ENCODE data around the gene SNAPC2. TPM values are rescaled to one million over a fixed set of nuclear protein-coding genes. Genes with fewer than 3 reads are reported as not detected.

Gene SNAPC2
- total and polyA plus RNA-seq, 2 of the 13 experiments (the other 11 are each of a cell fraction or from before 2014, with no cell fraction given), result 10.2 to 12.7 TPM

DNA sequence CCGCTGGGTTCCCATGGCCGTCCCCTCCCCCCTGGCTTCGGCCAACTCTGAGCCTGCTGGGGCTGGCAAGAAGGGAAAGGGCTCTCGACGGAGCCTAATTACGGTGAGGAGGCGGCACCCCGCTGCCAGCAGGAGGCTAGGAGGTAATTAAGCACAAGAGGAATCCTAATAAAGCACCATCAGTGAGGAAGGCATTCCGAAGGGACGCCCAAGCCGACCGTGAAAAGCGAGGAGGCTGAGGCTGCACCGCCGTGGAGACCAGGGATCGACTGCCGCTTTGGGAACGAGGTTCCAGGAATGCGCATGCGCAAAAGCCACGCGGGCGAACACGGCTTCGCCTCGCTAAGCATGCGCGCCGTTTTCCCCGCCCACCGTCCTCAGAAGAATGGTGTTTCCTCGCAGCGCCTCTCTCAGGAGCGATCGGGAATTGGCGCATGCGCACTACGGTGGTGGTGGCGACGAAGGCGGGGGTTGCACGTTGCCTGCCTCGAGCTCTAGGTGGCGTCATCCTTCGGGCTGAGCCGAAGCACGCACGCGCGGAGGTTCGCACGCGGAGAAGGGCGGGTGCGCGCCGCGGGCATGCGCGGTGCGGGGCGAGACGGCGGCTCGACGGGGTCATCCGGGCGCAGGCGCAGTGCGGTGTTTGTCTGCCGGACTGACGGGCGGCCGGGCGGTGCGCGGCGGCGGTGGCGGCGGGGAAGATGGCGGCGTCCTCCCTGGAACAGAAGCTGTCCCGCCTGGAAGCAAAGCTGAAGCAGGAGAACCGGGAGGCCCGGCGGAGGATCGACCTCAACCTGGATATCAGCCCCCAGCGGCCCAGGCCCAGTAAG, 16.7 kb upstream of the SNAPC2 start, which contains the start of gene MAP2K7 (continued):
- TF ChIP-seq ZNF318 (CRISPR knock-in tag; IDR thresholded peaks at IDR 0.05), result peak; percentile 41
- TF ChIP-seq, protein P1, sequence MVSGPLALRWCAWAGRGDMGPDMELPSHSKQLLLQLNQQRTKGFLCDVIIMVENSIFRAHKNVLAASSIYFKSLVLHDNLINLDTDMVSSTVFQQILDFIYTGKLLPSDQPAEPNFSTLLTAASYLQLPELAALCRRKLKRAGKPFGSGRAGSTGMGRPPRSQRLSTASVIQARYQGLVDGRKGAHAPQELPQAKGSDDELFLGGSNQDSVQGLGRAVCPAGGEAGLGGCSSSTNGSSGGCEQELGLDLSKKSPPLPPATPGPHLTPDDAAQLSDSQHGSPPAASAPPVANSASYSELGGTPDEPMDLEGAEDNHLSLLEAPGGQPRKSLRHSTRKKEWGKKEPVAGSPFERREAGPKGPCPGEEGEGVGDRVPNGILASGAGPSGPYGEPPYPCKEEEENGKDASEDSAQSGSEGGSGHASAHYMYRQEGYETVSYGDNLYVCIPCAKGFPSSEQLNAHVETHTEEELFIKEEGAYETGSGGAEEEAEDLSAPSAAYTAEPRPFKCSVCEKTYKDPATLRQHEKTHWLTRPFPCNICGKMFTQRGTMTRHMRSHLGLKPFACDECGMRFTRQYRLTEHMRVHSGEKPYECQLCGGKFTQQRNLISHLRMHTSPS (CRISPR knock-in tag; IDR thresholded peaks at IDR 0.05; ENCODE audit: low read depth), result no peak
- peak; percentile 72 for TF ChIP-seq KMT2B (CRISPR knock-in tag; IDR thresholded peaks at IDR 0.05)
- TF ChIP-seq SPEN (CRISPR knock-in tag; IDR thresholded peaks at IDR 0.05; ENCODE audit: low read depth), result peak; percentile 91
- no peak for TF ChIP-seq ZNF629 (CRISPR knock-in tag; conservative IDR thresholded peaks at IDR 0.05)
- TF ChIP-seq KAT8 (CRISPR knock-in tag; IDR thresholded peaks at IDR 0.05), result peak; percentile 79
- TF ChIP-seq NCOA1 (CRISPR knock-in tag; IDR thresholded peaks at IDR 0.05), result no peak
- peak; percentile 71; the same call in 1 of the 2 replicates for TF ChIP-seq CEBPB (IDR thresholded peaks at IDR 0.05; ENCODE audit: borderline replicate concordance, low read depth, low read length)
- peak; percentile 41; the same call in 1 of the 2 replicates for TF ChIP-seq ZNF761 (CRISPR knock-in tag; conservative IDR thresholded peaks at IDR 0.05)
- peak; percentile 86 for TF ChIP-seq SAFB2 (CRISPR knock-in tag; IDR thresholded peaks at IDR 0.05; ENCODE audit: borderline replicate concordance, low read depth)
- peak; percentile 70; the same call in 1 of the 2 replicates for TF ChIP-seq ATF7 (IDR thresholded peaks at IDR 0.05)
- TF ChIP-seq ATF7 (CRISPR knock-in tag; IDR thresholded peaks at IDR 0.05), result 0 out of 2 replicates have a peak, but pooled peaks have one; percentile 49
- TF ChIP-seq ZNF772 (CRISPR knock-in tag; IDR thresholded peaks at IDR 0.05), result 0 out of 2 replicates have a peak, but pooled peaks have one; percentile 39
- TF ChIP-seq ZNF503 (CRISPR knock-in tag; IDR thresholded peaks at IDR 0.05), result no peak
- TF ChIP-seq ZNF644 (CRISPR knock-in tag; IDR thresholded peaks at IDR 0.05; ENCODE audit: low read depth), result no peak
- TF ChIP-seq ZNF282 (IDR thresholded peaks at IDR 0.05; ENCODE audit: partially characterized antibody), result no peak
- TF ChIP-seq SMAD3 (CRISPR knock-in tag; IDR thresholded peaks at IDR 0.05), result peak; percentile 89
- peak; percentile 90 for TF ChIP-seq SRSF1 (optimal IDR thresholded peaks at IDR 0.05; ENCODE audit: low read depth, low read length)
